Measurements from ENCODE around the gene DSE. TPM values are rescaled to one million over a fixed set of nuclear protein-coding genes. Genes with fewer than 3 reads are reported as not detected.

DSE gene
- total RNA-seq, 1 experiment from 2014 or later = 69.7 TPM

DNA sequence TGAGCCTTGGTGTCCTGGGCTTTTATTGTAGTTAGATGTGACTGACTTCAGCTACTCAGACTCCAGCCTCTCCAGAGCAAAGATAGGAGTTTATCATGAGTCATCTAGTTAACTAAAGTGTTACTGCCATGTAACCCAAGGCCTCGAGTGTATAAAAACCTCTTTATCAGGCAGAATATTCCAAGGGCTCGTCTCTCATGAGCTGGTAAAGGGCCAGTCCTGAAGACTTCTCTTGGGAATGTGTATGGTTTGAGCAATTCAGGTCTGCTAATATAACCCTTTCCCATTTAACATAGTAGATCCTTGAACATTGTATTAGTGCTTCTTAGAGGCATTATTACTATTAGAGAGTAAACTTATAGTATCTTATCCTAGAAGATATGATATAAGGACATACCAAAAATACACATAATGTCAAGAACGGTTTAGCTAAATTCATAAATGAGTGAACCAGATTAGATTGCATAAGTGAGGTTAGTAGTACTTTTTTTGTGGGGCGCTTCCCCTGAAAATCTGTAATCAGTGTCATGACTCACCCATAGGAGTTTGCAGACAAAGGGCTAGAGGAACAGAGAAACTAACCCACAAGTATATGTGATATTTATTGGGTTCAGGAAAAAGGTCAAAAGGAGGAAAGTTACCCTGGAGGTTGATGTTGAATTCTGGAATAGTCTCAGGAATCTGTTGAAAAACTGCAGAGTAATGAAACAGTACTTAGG, 16.0 kb downstream of the DSE start:
- DNase-seq (ENCODE audit: low read depth) = peak; percentile 82

DNA sequence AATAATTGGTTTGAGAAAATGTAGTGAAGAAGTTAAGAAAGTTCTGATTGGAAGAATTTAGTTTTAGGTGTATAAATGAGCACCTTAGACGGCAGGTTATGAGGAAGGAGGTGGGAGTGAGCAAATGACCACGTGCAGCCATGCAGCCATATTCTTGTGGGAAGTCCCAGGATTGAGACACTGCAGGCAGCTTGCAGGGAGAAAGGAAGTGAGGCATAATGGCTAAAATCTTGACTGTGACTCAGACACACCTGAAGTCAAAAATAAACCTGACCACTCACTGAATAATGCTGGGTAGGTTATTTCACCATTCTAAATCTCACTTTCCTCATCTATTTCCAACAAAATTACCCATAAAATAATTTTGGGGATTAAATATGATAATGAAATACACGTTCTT, 16.6 kb downstream of the DSE start:
- peak; percentile 75 for DNase-seq (ENCODE audit: low read depth)

DNA sequence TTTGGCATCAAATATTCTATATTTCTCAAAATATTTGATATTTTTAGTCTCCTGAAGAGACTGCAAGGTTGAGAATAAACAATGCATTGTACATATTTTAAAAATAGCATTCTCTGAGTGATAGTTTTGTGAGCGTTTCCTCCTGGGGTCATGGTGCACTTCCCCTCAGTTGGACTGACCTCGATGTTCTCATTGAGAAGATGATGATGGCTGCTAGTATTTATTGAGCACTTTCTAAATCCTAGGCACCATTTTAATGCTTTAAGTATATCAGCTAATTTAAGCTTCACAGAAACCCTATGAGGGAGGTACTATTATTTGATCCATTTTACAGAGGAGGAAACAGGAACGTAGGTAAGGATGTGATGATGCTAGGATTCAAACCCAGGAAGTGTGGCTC, 18.2 kb downstream of the DSE start:
- no peak for DNase-seq (ENCODE audit: low read depth)

DNA sequence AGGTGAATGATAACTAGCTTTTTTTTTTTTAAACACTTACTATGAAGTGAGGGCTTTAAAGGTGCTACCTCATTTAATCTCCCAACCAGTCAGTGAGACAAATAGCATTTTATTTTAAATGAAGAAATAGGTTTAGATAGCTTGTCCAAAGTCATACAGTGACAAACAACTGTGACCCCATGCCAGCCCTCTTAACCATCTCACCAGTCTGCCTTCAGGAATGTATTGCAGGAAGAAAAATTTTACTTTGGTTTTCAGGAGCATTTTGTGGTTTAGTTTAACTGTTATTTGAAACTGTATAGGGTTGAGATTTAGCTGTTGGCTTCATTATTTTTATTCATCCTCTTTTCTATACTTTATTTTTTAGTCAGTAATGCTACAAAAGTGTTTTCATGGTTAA, 18.6 kb downstream of the DSE start:
- no peak for DNase-seq (ENCODE audit: low read depth)

DNA sequence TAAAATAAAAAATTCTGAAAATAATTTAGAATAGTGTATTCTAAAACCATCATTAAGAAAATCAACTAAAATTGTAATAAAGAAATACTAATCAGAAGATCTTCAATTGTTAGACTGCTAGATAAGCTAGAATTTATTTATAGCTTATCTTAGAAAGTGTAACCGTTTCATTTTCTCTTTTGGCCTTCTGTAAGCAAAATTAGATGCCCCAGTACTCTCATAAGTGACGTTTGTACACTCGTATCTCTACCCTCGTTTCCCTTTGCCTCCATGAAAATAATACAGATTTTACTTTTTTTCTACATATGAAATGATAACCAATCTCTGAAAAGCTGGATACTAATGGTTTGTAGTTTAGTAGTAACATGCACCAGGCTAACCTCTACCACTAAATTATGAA, 19.8 kb downstream of the DSE start:
- DNase-seq (ENCODE audit: low read depth) = no peak

DNA sequence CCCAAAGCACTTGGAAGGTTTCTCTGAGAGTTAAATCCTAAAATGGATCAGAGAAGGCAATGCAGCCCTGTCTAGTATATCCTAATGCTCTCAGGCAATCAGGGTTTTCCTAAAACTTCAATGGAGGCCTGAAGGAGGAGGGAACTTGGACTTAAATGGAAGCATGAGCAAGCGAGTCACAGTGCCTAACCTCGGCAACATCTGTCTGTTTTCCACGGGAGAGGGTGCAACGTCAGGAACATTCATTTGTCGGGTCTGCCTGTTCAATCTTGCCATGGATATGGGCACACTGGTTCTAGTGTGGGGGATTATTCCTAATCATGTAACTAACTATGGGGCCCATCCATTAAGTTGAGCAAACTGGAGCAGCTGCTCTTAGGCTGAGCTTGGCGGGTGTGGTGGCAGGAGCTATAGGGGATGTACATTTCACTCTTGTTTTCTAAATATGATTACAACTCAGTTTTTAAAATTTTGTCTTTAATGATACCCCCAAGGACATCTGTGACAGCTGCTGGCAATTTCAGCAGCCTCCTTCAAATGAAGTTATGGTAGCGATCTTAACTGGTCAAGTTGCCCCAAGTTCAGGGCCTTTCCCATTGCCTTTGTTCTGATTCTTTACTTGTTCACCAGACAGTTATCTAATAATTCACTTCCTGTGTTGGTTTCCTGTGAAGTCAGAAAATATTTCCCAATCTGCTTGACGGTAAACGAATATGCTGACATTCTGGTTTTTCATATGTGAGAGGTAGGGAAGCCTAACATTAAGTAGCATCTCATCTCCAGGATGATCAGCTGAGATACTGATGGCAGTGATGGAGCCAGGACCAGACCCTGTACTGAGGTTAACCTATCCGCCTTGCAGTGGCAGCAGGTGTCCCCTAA, 21.6 kb downstream of the DSE start:
- no peak for DNase-seq (ENCODE audit: low read depth)

DNA sequence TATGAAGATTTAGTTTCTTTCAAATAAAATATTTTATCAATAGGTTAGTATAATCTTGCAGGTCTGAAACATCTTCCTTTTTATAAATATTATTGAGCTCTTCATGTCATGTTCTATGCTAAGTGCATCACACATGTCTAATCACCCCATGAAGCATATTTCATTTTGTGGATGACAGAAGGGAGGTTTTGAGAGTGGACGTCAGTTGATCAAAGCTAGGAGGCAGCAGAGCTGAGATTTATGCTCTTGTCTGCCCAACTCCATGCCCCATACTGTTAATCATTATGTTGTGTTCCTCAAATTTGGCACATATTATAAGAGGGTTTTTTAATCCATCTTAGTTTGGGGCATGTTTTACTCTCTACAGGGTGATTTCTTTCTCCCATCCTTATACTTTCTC, 22.7 kb downstream of the DSE start:
- DNase-seq (ENCODE audit: low read depth) = no peak

DNA sequence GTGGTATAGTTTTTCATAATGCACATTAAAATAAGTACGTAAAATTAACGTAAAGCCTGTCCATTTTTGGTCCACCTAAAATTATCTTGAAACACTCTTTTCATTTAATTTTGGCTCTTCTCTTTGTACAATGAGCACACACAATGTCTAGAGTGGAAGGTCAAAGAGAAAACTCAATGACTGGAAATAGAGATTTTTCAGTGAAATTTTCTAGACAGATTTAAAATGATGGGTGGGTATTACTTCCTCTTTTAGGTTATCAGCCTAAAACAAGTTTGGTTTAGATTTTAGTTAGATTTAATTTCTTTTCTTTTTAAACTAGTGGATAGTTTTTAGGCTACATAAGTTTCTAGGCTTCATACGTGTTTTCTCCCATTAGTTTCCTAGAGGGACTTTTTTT, 24.9 kb downstream of the DSE start:
- no peak for DNase-seq (ENCODE audit: low read depth)

DNA sequence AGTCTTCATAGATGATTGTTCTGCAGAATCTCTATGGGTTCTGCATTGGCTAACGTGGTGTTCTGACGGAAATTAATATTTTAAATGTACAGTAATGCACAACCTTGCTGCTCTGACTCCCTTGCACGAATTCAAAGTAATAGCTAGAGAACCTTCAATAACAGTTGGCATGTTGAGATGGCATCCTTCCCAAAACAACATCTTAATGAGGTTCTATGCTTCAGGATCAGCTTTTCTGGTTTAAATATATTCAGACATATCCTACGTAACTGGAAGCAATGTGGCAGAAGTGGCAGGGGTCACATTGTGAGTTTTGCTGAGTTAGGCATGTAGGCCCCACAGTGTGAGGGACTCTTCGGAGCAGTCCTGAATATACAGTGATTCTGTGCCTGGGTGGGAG, 25.7 kb downstream of the DSE start:
- no peak for DNase-seq (ENCODE audit: low read depth)

DNA sequence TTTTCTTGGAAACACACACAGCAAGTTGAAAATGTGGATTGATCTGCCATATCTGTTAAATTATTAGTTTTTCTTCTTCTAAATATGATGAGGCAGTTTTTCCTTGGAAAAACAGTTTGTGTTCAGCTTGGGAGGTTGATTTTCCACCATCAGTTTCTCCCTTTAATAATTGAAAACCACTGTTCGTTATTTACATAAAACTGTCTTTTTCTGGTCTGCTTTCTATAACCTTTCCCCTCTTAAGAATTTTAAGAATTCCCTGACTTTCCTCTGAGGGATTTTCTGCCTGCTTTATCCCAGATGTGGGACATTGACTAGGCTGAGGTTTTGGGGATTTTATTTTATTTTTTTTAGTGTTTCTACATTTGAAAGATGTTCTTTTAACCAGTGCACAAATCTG, 27.2 kb downstream of the DSE start:
- peak; percentile 63 for DNase-seq (ENCODE audit: low read depth)

DNA sequence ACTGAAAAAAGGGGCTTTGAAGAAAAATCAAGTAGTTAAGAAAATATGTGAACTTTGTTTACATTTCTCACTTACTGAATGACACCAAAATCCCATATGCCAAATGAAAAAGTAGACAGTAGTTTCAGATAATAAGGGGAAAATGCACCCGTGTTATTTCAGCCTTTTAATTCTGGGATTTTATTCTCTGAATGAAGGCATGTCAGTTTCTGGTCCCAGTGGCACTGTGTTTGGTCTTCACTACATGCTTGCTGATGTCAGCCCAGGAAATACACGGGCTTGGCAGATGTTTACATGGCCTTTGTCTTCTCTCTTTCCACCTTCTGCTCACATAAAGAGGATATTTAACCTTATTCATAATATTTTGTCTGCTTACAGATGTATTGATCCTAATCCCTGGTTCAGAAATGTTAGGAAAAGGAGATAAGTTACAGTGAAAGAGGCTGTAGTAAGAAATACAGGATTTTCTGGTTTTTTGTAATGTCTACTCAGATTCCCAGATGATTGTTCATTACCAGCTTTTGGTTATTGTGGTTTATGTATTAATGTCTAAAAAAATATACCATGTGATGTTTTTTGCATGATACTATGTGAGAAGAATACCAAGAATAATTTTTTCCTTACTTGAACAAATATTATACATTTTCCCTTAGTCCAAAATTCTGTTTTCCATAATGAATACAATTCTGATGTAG, 27.7 kb downstream of the DSE start:
- no peak for DNase-seq (ENCODE audit: low read depth)

DNA sequence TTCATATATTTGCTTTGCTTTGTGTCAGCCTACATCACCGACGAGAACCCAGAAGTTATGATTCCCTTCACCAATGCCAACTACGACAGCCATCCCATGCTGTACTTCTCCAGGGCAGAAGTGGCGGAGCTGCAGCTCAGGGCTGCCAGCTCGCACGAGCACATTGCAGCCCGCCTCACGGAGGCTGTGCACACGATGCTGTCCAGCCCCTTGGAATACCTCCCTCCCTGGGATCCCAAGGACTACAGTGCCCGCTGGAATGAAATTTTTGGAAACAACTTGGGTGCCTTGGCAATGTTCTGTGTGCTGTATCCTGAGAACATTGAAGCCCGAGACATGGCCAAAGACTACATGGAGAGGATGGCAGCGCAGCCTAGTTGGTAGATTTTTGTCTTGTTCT, 28.5 kb downstream of the DSE start:
- no peak for DNase-seq (ENCODE audit: low read depth)

DNA sequence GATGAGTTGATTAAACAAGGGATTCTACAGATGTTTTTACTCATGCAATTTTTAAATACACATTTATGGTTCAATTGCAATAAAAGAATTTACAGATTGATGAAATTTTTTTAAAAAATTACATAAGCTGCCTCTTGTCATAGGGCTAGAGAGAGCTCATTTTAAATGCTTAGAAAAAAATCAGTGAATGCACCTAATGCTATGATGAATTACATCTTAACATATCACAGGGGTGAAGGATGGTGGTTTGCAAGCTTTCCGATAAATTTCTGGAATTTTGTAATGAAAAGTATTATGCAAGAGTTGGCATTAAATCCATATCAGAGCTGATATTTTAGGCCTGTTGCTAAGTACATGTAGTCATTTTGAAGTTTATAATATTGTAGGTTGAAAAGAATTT, 29.6 kb downstream of the DSE start:
- no peak for DNase-seq (ENCODE audit: low read depth)

DNA sequence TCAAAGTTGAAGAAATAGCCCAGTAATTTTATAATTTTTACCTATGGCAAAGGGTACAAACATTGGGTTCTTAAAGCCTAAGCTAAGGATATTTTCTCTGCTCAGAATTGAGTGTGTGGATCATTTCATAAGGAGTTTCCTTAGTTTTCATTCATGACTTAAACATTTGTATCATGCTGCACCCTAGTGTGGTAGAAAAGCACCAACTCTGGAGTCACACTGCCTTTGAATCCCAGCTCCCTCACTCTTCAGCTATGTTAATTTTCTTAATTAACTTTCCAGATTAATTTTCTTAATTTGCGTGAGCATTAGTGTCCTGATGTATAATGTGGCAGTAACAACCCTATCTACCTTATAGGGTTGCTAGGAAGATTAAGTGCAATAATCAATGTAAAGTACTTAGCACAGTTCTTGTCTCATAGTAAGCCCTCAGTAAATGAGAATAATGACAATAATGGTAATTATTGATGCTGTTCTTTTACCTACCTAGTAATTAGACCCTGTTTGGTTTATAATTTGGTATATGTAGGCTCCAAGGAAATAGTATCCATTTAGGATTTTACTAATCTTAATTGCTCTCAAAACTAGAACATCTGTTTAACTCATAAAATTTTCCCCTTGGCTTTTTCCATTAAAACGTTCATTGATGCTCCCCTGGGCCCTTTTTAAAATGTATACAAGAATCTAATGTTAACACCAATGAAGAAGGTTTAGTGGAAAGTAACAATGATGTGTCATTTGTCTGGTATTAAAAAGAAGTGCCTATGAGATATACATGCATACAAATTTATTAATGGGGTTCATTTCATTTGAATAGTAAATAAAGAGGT, 31.6 kb downstream of the DSE start:
- no peak for DNase-seq (ENCODE audit: low read depth)

DNA sequence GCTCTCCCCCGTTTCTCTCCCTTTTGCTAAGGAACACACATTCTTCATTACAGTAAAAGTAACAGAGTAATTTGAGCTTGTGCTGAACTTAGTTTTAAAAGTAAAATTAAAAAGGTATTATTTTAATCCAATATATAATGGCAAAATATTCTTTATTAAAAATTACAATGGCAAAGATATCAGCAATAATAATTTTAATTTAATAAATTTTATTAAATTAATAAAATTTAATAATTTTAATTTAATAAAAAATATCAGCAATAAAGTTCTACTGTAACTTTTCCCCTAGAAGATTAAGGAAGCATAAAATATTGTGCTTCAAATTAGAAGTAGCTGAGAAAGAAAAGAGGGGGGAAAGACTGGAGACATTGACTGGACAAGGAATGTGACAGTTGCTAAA, 32.5 kb downstream of the DSE start:
- DNase-seq (ENCODE audit: low read depth) = no peak

DNA sequence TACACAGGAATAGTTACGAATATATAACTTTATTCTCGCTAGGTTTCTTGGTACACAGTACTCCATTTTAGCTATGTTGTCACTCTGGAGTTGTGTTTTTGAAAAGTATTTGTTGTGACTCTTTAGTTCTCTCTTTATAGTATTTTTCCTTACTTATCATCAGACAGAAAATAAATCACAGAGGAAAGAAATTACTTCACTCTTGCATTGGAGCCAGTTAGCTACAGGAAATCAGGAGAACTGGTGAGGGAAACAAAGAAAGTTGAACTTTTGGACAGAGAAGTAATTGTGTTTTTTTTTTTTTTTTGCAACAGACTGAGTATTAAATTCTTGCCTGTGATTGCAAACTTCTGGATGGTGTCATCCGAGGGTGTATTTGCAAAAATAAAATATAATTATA, 33.9 kb downstream of the DSE start:
- DNase-seq (ENCODE audit: low read depth) = no peak

DNA sequence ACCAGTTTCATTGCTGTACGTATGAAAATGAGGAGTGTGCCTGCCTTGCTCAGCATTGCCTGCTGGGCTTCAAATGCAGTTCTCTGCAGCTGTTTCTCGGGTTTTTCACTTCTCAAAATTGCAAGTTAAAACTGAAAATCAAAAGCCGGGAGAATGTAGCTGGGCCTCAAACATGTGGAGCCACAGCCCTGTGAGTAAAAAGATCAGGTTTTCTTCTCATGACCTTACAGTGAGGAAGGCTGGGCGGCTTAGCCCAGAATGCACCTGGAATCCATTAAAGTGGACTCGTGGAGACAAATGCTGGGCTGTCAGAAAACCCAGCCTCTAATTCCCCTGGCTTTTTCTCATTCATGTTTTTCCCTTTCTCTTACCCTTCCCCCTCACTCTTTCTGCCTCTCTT, 34.4 kb downstream of the DSE start:
- peak; percentile 81 for DNase-seq (ENCODE audit: low read depth)

DNA sequence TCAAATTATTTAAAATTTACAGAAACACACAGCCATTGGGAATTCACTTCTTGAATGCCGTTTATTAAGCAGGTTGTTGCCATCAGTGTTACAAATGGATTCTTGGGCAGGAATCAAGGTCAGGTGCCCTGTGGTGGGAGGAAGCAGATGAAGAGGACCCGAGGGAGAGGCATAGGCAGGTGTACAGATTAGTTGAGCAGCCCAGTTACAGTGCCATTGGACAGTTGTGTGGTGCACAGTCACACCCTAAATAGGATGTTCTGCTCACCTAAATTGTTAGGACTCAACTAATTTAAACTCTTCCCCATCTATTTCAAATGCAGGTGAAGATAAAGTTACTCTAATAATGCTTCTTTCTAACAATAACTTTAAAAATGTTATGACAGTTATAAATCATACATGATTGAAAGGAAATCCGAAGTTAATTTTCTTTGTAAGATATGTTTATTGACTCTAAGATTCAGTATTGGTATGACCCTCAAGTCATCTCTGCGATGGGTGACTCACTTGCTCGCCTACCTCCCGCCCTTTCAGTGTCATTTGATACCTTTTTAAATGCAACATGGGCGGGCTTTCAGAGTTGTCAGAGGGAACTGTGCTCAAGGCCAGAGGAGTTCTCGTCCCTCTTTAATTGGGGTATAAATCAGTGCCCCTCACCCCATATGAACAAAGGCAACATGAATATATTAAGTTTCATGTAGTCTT, 35.1 kb downstream of the DSE start:
- peak; percentile 79 for DNase-seq (ENCODE audit: low read depth)

DNA sequence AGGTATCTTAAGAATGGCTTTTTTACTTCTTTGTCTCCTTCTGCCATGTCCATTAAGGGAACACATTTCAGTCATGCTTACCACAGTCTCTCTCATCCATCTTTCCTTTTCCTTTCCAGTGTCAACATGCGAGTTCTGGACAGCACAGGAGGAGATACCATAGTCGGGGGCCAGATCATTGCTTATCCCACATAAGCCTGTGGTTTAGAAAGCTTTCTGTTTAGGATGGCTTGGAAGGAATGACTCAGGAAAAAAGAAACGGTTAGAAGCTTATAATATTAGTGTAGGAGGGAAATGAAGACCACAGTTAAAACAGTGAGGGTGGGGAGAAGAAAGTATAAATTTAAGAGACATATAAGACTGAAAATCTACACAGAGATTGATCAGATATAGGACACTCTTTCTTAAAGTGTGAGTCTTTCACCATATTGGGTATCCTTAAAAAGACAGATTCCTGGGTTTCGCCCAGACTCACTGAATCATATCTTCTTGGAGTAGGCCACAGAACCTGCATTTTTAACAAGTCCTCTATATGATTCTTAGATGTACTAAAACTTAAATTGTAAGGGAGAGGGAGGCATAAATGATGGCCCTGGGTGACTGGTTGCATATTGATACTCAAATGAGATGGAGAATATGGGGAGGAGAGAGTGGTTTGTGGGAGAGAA, 36.1 kb downstream of the DSE start:
- DNase-seq (ENCODE audit: low read depth) = peak; percentile 80

DNA sequence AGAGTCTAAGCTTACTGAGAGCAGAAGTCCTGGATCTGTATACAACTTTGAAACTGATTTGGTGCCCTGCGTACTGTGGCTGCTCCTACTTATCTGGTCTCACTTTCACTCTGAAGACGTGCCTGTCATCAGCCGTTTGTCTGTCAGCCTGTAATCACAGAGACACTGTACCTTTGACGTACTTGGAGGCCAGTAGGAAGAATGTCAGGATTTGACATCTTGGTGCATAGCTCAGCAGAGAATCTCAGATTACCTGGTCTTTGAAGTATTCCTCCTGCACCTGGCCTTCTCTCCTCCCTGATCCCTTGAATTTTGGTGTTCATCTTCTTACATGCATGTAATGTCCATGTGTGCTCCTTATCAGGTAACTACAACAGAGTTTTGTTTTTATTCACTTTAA, 37.7 kb downstream of the DSE start:
- no peak for DNase-seq (ENCODE audit: low read depth)

DNA sequence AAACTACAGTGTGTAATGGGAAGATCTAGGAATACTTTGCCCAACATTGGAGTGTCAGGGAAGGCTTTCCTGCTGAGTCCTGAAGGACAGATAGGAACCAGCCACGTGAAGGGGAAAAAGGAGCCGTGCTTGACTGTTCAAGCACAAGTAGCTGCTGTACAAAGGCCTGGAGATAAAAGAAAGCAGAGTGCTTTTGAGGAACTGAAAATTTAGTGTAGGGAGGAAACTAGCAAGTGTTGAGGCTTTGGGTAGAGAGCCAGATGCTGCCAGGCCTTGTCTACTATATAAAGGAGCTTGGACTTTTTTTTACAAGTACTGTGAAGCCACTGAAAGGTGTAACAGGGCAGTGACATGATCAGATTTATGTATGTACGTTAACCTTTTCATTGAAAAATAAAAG, 39.0 kb downstream of the DSE start:
- no peak for DNase-seq (ENCODE audit: low read depth)
